GM12872 (cell line): ENCODE data around the gene PM20D1.

Experiments
- CTCF ChIP-seq: IDR thresholded peaks from 3 replicates; pipeline ENCODE4 v1.5.1; 2011; ENCODE audit warnings: low read depth, mild to moderate bottlenecking, low read length, moderate library complexity; ENCODE audit not compliant: insufficient read depth

PM20D1 gene

GRCh38 chr1:205802060-205802459, 47.9 kb downstream of the PM20D1 start:
- no peak for TF ChIP-seq CTCF

GRCh38 chr1:205800981-205801703, 48.8 kb downstream of the PM20D1 start:
- TF ChIP-seq CTCF = no peak

- no peak for TF ChIP-seq CTCF
Measured at GRCh38 chr1:205800427-205800826, 49.5 kb downstream of the PM20D1 start.

- no peak for TF ChIP-seq CTCF
Measured at GRCh38 chr1:205798577-205798976, 51.4 kb downstream of the PM20D1 start.

DNA sequence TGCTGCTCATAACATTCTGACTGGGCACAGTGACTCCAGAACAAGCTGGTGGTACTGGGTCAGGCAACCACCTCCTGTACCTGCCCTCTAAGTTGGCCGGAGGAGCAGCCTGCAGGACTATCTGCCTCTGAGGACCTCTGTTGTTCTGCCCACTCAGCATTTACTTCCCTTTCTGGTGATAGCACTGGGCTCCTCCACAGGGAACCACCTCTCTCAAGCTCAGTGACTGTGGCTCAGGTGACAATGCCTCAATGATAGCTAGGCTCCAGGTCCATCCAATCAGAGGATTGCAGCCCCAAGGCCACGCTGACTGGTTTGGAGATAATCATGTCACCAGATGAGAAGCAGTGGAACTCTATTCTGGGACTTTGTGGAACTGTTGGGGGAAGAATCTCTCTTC, 52.8 kb downstream of the PM20D1 start:
- no peak for TF ChIP-seq CTCF

- no peak for TF ChIP-seq CTCF
Measured at GRCh38 chr1:205794011-205794730, 55.8 kb downstream of the PM20D1 start.

DNA sequence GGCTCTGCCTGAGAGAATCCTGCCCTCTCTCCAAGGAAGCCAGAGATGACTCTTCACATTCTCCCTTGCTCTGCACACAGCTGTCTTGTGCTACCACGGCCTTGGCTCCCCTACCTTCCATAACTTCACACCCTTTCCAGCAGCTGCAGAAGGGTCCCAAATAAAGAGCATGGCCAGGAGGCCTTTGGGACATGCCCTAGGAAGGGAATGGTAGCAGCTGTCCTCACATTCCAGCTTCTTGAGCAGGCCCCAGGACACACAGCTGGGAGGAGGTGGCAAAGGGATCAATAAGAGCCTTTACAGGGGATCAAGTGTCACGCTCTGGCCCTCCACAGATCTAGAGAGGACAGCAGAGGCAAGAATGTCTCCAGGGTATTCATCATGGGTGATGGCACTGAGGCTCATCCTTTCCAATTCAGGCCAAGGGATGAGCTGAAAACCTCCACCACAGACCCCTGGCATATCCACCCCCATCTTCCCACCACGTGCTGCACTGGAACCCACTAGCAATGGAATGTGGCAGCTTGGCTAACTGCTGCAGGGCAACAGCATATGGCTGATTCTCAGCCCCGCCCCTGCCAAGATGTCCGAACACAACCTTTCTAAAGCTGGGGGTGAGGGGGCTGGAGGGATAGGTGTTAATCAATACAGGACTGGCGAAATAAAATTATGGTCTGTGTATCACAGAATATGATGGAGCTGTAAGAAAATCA, 56.8 kb downstream of the PM20D1 start:
- TF ChIP-seq CTCF = no peak
